Bladder microvascular endothelial cell (primary cell): Measurements from ENCODE around the gene ZNF226. TPM values are rescaled to one million over a fixed set of nuclear protein-coding genes. Genes with fewer than 3 reads are reported as not detected.

ENCODE experiments used
- total RNA-seq: library from RNA; depleted of rRNA; stranded (reverse); fragments of >200 nt; gene quantifications from 2 replicates; pipeline ENCODE4 v1.2.3, GENCODE V29; 2014

The ZNF226 gene
- 11.7 and 14.4 TPM in 2 replicates for total RNA-seq

GRCh38 chr19:44164673-44165512 is at the start of gene ZNF226:
Gene ZNF226 (plus strand): TSS chr19:44165100. CDS start chr19:44170081, 4,981 bp downstream.

DNA sequence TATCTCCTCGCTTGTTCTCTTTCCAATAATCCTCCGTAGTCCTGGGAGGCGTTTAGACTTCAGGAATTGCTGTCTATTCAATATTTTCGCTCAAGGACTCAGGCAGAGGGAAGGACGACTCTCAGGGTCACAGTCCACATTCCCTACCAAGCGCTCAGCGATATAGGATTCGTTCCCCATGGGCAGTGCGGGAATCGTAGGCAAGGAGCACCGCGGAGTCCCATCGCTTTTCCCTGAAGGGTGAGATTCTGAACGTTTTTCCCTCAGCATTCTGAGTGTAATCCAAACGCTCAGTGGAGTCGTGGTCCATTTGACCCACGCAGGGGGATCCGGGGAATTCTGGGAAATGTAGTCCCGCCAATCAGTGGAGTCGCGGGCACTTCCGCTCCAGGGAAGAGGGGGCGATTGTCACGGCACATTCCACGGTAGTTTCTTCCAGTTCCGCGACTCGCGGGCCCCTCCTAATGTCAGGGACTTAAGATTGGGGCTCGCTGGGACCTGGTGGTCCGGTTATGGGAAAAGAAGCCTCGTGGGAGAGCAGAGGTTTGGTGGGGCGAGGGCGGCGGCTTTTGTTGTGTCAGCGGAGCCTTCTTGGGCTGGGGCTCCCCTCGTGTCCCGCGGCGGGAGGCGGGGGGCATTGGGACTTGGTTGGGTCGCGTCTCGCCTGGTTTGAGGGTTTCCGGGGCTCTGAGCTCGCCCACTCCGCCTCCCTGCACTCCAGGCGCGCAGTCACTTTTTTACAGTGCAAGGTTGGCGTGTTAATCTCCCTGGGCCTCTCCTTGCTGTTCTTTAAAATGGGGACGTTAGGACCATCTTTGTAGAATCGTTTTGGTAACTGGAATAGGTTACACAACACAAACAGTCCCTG is 23.5 kb upstream of the ZNF226 start, which contains the start of gene ZNF234:
Gene ZNF234 (plus strand): TSS at position 364 of the 868 bp plus-strand sequence. CDS start 3,079 bp downstream, outside the sequence.

DNA sequence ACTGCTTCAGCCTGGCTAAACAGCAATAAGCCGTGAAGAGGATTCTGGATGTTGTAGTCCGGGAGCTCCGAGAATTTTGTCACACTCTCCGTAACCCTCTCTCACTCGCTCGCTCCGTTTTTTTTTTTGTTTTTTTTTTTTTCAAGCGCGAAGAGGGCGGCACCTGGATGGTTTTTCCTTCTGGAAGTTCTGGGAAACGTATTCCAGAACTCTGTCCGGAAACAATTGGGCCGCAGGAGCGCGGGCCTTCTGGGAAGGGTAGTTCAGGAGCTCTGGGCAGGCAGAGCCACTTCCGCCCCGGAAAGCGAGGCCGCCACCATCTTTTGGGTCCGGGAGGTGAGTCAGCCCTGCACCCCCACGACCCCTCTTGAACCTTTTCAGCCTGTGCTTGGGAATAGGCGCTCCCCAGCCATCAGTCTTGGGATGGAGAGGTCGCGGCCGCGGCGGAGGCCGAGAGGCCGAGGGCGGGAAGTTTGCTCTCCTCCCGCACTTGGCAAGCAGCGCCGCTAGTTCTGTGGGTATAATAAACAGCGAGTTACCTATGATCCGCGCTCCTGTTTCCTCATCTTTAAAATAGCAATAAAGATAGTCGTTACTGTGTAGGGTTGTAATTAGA is 47.5 kb downstream of the ZNF226 start, which contains the start of gene ZNF227:
Gene ZNF227 (plus strand): TSS at position 283 of the 616 bp plus-strand sequence. CDS start 5,261 bp downstream, outside the sequence.

Other genes starting within 250 kb of the ZNF226 start
- gene ZNF45, start 229.8 kb upstream of the ZNF226 start, total RNA-seq, result 11.5 and 19.4 TPM in 2 replicates
- 3.2 and 8.1 TPM in 2 replicates for gene ZNF221, start 213.9 kb upstream of the ZNF226 start, total RNA-seq
- 3.9 and 7.8 TPM in 2 replicates for gene ZNF155, start 180.9 kb upstream of the ZNF226 start, total RNA-seq
- 2.1 and 4.5 TPM in 2 replicates for gene ZNF230, start 162.1 kb upstream of the ZNF226 start, total RNA-seq
- gene ZNF222, start 139.7 kb upstream of the ZNF226 start, total RNA-seq, result 3.6 and 5.9 TPM in 2 replicates
- gene ZNF223, start 113.1 kb upstream of the ZNF226 start, total RNA-seq, result 2.8 and 6.5 TPM in 2 replicates
- gene ZNF284, start 92.9 kb upstream of the ZNF226 start, total RNA-seq, result 2.1 and 3.7 TPM in 2 replicates
- 18.9 and 29.8 TPM in 2 replicates for gene ZNF224, start 70.7 kb upstream of the ZNF226 start, total RNA-seq
- gene ZNF225, start 51.7 kb upstream of the ZNF226 start, total RNA-seq, result 4.0 and 7.1 TPM in 2 replicates
- 6.0 and 16.7 TPM in 2 replicates for gene ZNF234, start 23.5 kb upstream of the ZNF226 start, total RNA-seq
- gene ZNF227, start 47.4 kb downstream of the ZNF226 start, total RNA-seq, result 13.4 and 22.0 TPM in 2 replicates
- gene ZNF233, start 94.8 kb downstream of the ZNF226 start, total RNA-seq, result 0.81 and 2.9 TPM in 2 replicates
- 2.6 and 9.3 TPM in 2 replicates for gene ZNF235, start 139.9 kb downstream of the ZNF226 start, total RNA-seq
- 4.4 and 9.4 TPM in 2 replicates for gene ZNF112, start 191.6 kb downstream of the ZNF226 start, total RNA-seq
- 1.1 and 7.4 TPM in 2 replicates for gene ZNF285, start 236.5 kb downstream of the ZNF226 start, total RNA-seq